Measurements from ENCODE around the gene ROGDI. TPM values are rescaled to one million over a fixed set of nuclear protein-coding genes. Genes with fewer than 3 reads are reported as not detected.

Gene ROGDI
- total and polyA plus RNA-seq, 2 of the 13 experiments (the other 11 are each of a cell fraction or from before 2014, with no cell fraction given): 19.2 to 42.1 TPM

- in situ Hi-C loops (cut with HindIII; ENCODE audit: extremely low pct_ligation_motif_present, low pct_unique_long_range_greater_than_20kb) (no loop called here), intact Hi-C loops (cut with micrococcal nuclease; ENCODE audit: unreplicated experiment) (no loop called here)
- Histone ChIP-seq H3K4me2 (ENCODE audit: low read depth, low read length) (no peak overlapping the region), H3K27me3 (ENCODE audit: control insufficient read depth in 1 of 2, insufficient read depth in 2 of 2, low read length in 2 of 2) (no peaks in the 10 kb centered on the region), H3K9me3 (ENCODE audit: low read length) (no peaks in the 10 kb centered on the region), H3K4me3 (replicated peaks in 1 of 3; ENCODE audit: insufficient read depth in 1 of 3, low read depth in 2 of 3, low read length in 3 of 3) (no peak overlapping the region), H2AFZ (ENCODE audit: low read length) (no peak overlapping the region), H4K20me1 (ENCODE audit: insufficient read depth, low read length) (no peaks in the 10 kb centered on the region), H3K4me1 (ENCODE audit: insufficient read depth, low read length) (no peaks in the 10 kb centered on the region), H3K79me2 (ENCODE audit: insufficient read depth, low read length) (peaks cover 8% of the 10 kb centered on the region), H3K27ac (ENCODE audit: extremely low read length, insufficient read depth, low read length) (no peak overlapping the region), H3K9ac (ENCODE audit: insufficient read depth, low read depth, low read length) (no peak overlapping the region), H3K36me3 (replicated peaks in 1 of 2; ENCODE audit: control insufficient read depth in 1 of 2, insufficient read depth in 2 of 2, low read length in 2 of 2) (peaks cover 27 to 82% of the 10 kb centered on the region in 2 experiments)
- no peak for FAIRE-seq
- DNase-seq (ENCODE audit: low spot score): no peak
- no peak for ATAC-seq
- TF ChIP-seq NR2C2 (CRISPR knock-in tag; IDR thresholded peaks at IDR 0.05; ENCODE audit: borderline replicate concordance) (no peak), RFX5 (IDR thresholded peaks at IDR 0.05; ENCODE audit: low read depth, low read length) (no peak), NR3C1 (CRISPR knock-in tag; IDR thresholded peaks at IDR 0.05) (no peak), MXI1 (IDR thresholded peaks at IDR 0.05; ENCODE audit: borderline replicate concordance, low read depth, low read length) (no peak), CEBPB (IDR thresholded peaks at IDR 0.05; ENCODE audit: borderline replicate concordance, low read depth, low read length) (no peak), SIX4 (CRISPR knock-in tag; IDR thresholded peaks at IDR 0.05) (no peak), RFXANK (CRISPR knock-in tag; IDR thresholded peaks at IDR 0.05) (no peak), LCORL (IDR thresholded peaks at IDR 0.05) (no peak), LCORL (CRISPR knock-in tag; IDR thresholded peaks at IDR 0.05) (no peak), MLXIP (CRISPR knock-in tag; IDR thresholded peaks at IDR 0.05; ENCODE audit: borderline replicate concordance) (no peak), AGO2 (optimal IDR thresholded peaks at IDR 0.05; ENCODE audit: low read depth, low read length) (no peak), ZNF687 (CRISPR knock-in tag; IDR thresholded peaks at IDR 0.05) (no peak), WIZ (CRISPR knock-in tag; IDR thresholded peaks at IDR 0.05) (no peak), HES4 (CRISPR knock-in tag; IDR thresholded peaks at IDR 0.05; ENCODE audit: borderline replicate concordance) (no peak), TBX2 (CRISPR knock-in tag; IDR thresholded peaks at IDR 0.05; ENCODE audit: borderline replicate concordance) (no peak)
- CTCF ChIA-PET (ENCODE audit: low intra/inter-chr PET ratio, low total read pairs): no interaction called here
- BruUV-seq (replicated peaks): no TSS peak
- WGBS (ENCODE audit: low lambda C conversion rate): 98% methylated on average over 6 of the region's 6 CpGs
- POLR2A ChIA-PET: no interaction called here
Measured at GRCh38 chr16:4832698-4833343, 30.4 kb upstream of the ROGDI start.
